Neuronal stem cell (in vitro differentiated cells): ENCODE data around the gene ISOC2.
A peak's percentile ranks its signal among the peaks of the same experiment; 100 is the strongest.
"Not testable (repeated sequence)": the region's sequence is repeated elsewhere in the genome, so short reads cannot be mapped to it uniquely, and the experiment has no call there.

ENCODE experiments used
- DNase-seq: peaks from one replicate; pipeline ENCODE4 v3.0.0-alpha.2; 2013; ENCODE audit warnings: low spot score
- H2AFZ ChIP-seq: one replicate; pipeline ENCODE4 v1.6.1; 2013; ENCODE audit warnings: mild to moderate bottlenecking, low read length, inconsistent platforms
- H2AK5ac ChIP-seq: 2 replicates; pipeline ENCODE4 v1.6.1; 2013; ENCODE audit warnings: low read depth, mild to moderate bottlenecking, inconsistent platforms, low read length, moderate library complexity, mixed read lengths
- H2BK120ac ChIP-seq: 2 replicates; pipeline ENCODE4 v1.6.1; 2013; ENCODE audit warnings: low read depth, mild to moderate bottlenecking, inconsistent platforms, low read length, moderate library complexity, mixed read lengths
- H2BK12ac ChIP-seq: one replicate; pipeline ENCODE4 v1.6.1; 2013; ENCODE audit warnings: low read length, inconsistent platforms
- H2BK15ac ChIP-seq: 2 replicates; pipeline ENCODE4 v1.6.1; 2013; ENCODE audit warnings: mild to moderate bottlenecking, low read length, inconsistent platforms, mixed read lengths
- H2BK5ac ChIP-seq: one replicate; pipeline ENCODE4 v1.6.1; 2013; ENCODE audit warnings: inconsistent platforms, mild to moderate bottlenecking, low read length, moderate library complexity
- H3K14ac ChIP-seq: one replicate; pipeline ENCODE4 v1.6.1; 2013; ENCODE audit warnings: low read length, inconsistent platforms
- H3K18ac ChIP-seq: 2 replicates; pipeline ENCODE4 v1.6.1; 2013; ENCODE audit warnings: low read length, inconsistent platforms
- H3K23ac ChIP-seq: 2 replicates; pipeline ENCODE4 v1.6.1; 2013; ENCODE audit warnings: low read depth, mild to moderate bottlenecking, mixed read lengths, low read length, inconsistent platforms; ENCODE audit not compliant: poor library complexity
- H3K27ac ChIP-seq: replicated peaks from 3 replicates; pipeline ENCODE4 v1.5.1; 2013; ENCODE audit warnings: low read length, inconsistent platforms
- H3K27me3 ChIP-seq, 3 experiments: 2 replicates each; pipeline ENCODE4 v1.6.1; 2013; ENCODE audit warnings: low read length in 3 of 3, mild to moderate bottlenecking in 2 of 3, inconsistent platforms in 1 of 3, low read depth in 1 of 3, mixed read lengths in 1 of 3, moderate library complexity in 1 of 3; ENCODE audit not compliant: control insufficient read depth in 3 of 3, insufficient read depth in 3 of 3
- H3K36me3 ChIP-seq, 2 donors: replicated peaks in 1 of 2; 2 replicates each; pipeline ENCODE4 v1.6.1; 2013; ENCODE audit warnings: low read length in 2 of 2; ENCODE audit not compliant: control insufficient read depth in 2 of 2, insufficient read depth in 2 of 2
- H3K4ac ChIP-seq: 2 replicates; pipeline ENCODE4 v1.6.1; 2013; ENCODE audit warnings: inconsistent platforms, mild to moderate bottlenecking, low read length, moderate library complexity
- H3K4me1 ChIP-seq, 2 donors: 1 replicate in 1 of 2; 2 replicates in 1 of 2; pipeline ENCODE4 v1.6.1; 2013; ENCODE audit warnings: low read length in 2 of 2, low read depth in 1 of 2; ENCODE audit not compliant: control insufficient read depth in 2 of 2, insufficient read depth in 1 of 2
- H3K4me2 ChIP-seq: one replicate; pipeline ENCODE4 v1.6.1; 2013; ENCODE audit warnings: mild to moderate bottlenecking, low read length, inconsistent platforms; ENCODE audit not compliant: insufficient read depth, poor library complexity, severe bottlenecking
- H3K4me3 ChIP-seq, 2 donors: 2 replicates each; pipeline ENCODE4 v1.5.1; 2013; ENCODE audit warnings: low read length in 2 of 2, mild to moderate bottlenecking in 2 of 2, inconsistent platforms in 1 of 2, moderate library complexity in 1 of 2
- H3K79me1 ChIP-seq: one replicate; pipeline ENCODE4 v1.6.1; 2013; ENCODE audit warnings: low read depth, mild to moderate bottlenecking, inconsistent platforms, low read length, moderate library complexity
- H3K9ac ChIP-seq: one replicate; pipeline ENCODE4 v1.6.1; 2013; ENCODE audit warnings: mild to moderate bottlenecking, low read depth, low read length, inconsistent platforms; ENCODE audit not compliant: poor library complexity
- H3K9me3 ChIP-seq, 2 donors: replicated peaks in 1 of 2; 2 replicates each; pipeline versions ENCODE3 to v1.6.1; 2013; ENCODE audit warnings: low read length in 2 of 2, mild to moderate bottlenecking in 2 of 2, inconsistent platforms in 1 of 2, low read depth in 1 of 2, mixed read lengths in 1 of 2, moderate library complexity in 1 of 2; ENCODE audit not compliant: control insufficient read depth in 2 of 2, insufficient read depth in 1 of 2
- H4K8ac ChIP-seq: one replicate; pipeline ENCODE4 v1.6.1; 2013; ENCODE audit warnings: low read depth, mild to moderate bottlenecking, inconsistent platforms, low read length, moderate library complexity
- H4K91ac ChIP-seq: one replicate; pipeline ENCODE4 v1.6.1; 2013; ENCODE audit warnings: low read length, low read depth, mild to moderate bottlenecking, inconsistent platforms; ENCODE audit not compliant: poor library complexity
- WGBS, 2 donors: extraction: QIAGEN DNeasy Blood & Tissue Kit; methylation state at CpG; one replicate each; pipeline ENCODE4 v1.1.7; 2013; ENCODE audit warnings: missing lambda C conversion rate in 2 of 2, mixed read lengths in 1 of 2; ENCODE audit not compliant: insufficient read length in 2 of 2, insufficient replicate concordance in 1 of 2; ENCODE audit errors: extremely low coverage in 2 of 2; 5-methylcytosine and 5-hydroxymethylcytosine counted together

Gene ISOC2

GRCh38 chr19:55426042-55426441, 35.4 kb downstream of the ISOC2 start:
- Histone ChIP-seq H3K23ac (no peak overlapping the region), H3K9ac (no peak overlapping the region), H2AK5ac (no peak overlapping the region), H2BK15ac (no peak overlapping the region), H3K4me3 (no peak overlapping the region), H3K27me3 (peaks cover 0 to 4% (median 2%) of the 10 kb centered on the region in 3 experiments), H2AFZ (no peak overlapping the region), H2BK12ac (no peak overlapping the region), H3K27ac (no peak overlapping the region), H4K91ac (no peak overlapping the region), H3K9me3 (no peaks in the 10 kb centered on the region), H3K36me3 (no peaks in the 10 kb centered on the region), H3K4ac (no peak overlapping the region), H3K4me2 (no peak overlapping the region), H3K79me1 (no peaks in the 10 kb centered on the region), H4K8ac (no peak overlapping the region), H3K18ac (no peak overlapping the region), H2BK5ac (no peak overlapping the region), H3K14ac (no peak overlapping the region), H2BK120ac (no peak overlapping the region), H3K4me1 (no peaks in the 10 kb centered on the region)
- no CpG with 5 or more reads among the region's 2 CpGs for WGBS, 2 donors
- DNase-seq: no peak

- no peak overlapping the region for H4K8ac ChIP-seq
- H2BK15ac ChIP-seq: no peak overlapping the region
- H3K14ac ChIP-seq: peak overlapping the region; percentile 64
- no peak overlapping the region for H3K4me2 ChIP-seq
- no peak overlapping the region for H2AFZ ChIP-seq
- no peak overlapping the region for H3K27ac ChIP-seq
- no peak overlapping the region for H3K4ac ChIP-seq
- H3K23ac ChIP-seq: no peak overlapping the region
- no peaks in the 10 kb centered on the region for H3K9me3 ChIP-seq
- H3K36me3 ChIP-seq: no peaks in the 10 kb centered on the region
- peaks cover 0 to 4% (median 0%) of the 10 kb centered on the region in 3 experiments for H3K27me3 ChIP-seq
- H2BK5ac ChIP-seq: no peak overlapping the region
- H2BK12ac ChIP-seq: no peak overlapping the region
- H3K18ac ChIP-seq: no peak overlapping the region
- H4K91ac ChIP-seq: no peak overlapping the region
- H3K4me3 ChIP-seq: no peak overlapping the region
- H3K4me1 ChIP-seq: no peaks in the 10 kb centered on the region
- no peak overlapping the region for H3K9ac ChIP-seq
- no CpG with 5 or more reads among the region's 3 CpGs for WGBS, 2 donors
- no peaks in the 10 kb centered on the region for H3K79me1 ChIP-seq
- H2AK5ac ChIP-seq: peak overlapping the region; percentile 37
- no peak for DNase-seq
- no peak overlapping the region for H2BK120ac ChIP-seq
These were observed 36.9 kb downstream of the ISOC2 start for GRCh38 chr19:55424518-55424917.

- no peaks in the 10 kb centered on the region for H3K4me1 ChIP-seq
- no peak overlapping the region for H2AFZ ChIP-seq
- no peak overlapping the region for H2BK120ac ChIP-seq
- no peak overlapping the region for H3K18ac ChIP-seq
- no peaks in the 10 kb centered on the region for H3K79me1 ChIP-seq
- no peak overlapping the region for H2BK5ac ChIP-seq
- no peak overlapping the region for H3K4ac ChIP-seq
- H3K9me3 ChIP-seq: no peaks in the 10 kb centered on the region
- H3K27me3 ChIP-seq: peaks cover 0 to 4% (median 2%) of the 10 kb centered on the region in 3 experiments
- no peak overlapping the region for H3K14ac ChIP-seq
- no peak overlapping the region for H3K9ac ChIP-seq
- H3K4me3 ChIP-seq: no peak overlapping the region
- H2BK15ac ChIP-seq: no peak overlapping the region
- H4K8ac ChIP-seq: no peak overlapping the region
- no peak for DNase-seq
- no peaks in the 10 kb centered on the region for H3K36me3 ChIP-seq
- H4K91ac ChIP-seq: peak overlapping the region; percentile 19
- H3K27ac ChIP-seq: no peak overlapping the region
- no peak overlapping the region for H2AK5ac ChIP-seq
- H3K23ac ChIP-seq: peak overlapping the region; percentile 8
- no peak overlapping the region for H2BK12ac ChIP-seq
- no CpG with 5 or more reads among the region's 13 CpGs for WGBS, 2 donors
- no peak overlapping the region for H3K4me2 ChIP-seq
These were observed 38.0 kb downstream of the ISOC2 start for GRCh38 chr19:55423225-55424005.

- H3K4ac ChIP-seq, H4K8ac ChIP-seq, H3K14ac ChIP-seq, H2BK120ac ChIP-seq, H3K4me3 ChIP-seq, H2BK5ac ChIP-seq, H3K4me2 ChIP-seq, H3K9ac ChIP-seq, H3K27ac ChIP-seq, H3K79me1 ChIP-seq, H3K9me3 ChIP-seq, H3K4me1 ChIP-seq, H2BK15ac ChIP-seq, H2AFZ ChIP-seq, H3K18ac ChIP-seq, H3K23ac ChIP-seq, H3K27me3 ChIP-seq, H2BK12ac ChIP-seq, H3K36me3 ChIP-seq, H2AK5ac ChIP-seq, DNase-seq, H4K91ac ChIP-seq: not testable (repeated sequence)
- WGBS, 2 donors: no CpG with 5 or more reads among the region's 4 CpGs
These were observed 40.2 kb downstream of the ISOC2 start for GRCh38 chr19:55421281-55421680.
